Astrocyte (in vitro differentiated cells and primary cell): ENCODE measurements around the gene MN1.

ENCODE experiments used
- CTCF ChIP-seq: IDR thresholded peaks from 2 replicates; pipeline ENCODE4 v1.5.1; 2011; ENCODE audit warnings: low read depth, mild to moderate bottlenecking, inconsistent platforms, low read length, moderate library complexity; ENCODE audit not compliant: insufficient read depth
- EZH2 ChIP-seq: IDR thresholded peaks from 2 replicates; pipeline ENCODE4 v1.6.1; 2012; ENCODE audit warnings: mild to moderate bottlenecking, low read length, inconsistent platforms; ENCODE audit not compliant: insufficient read depth

GRCh38 chr22:27775087-27775698 lies 26.4 kb downstream of the MN1 start:
- TF ChIP-seq CTCF (no peak), EZH2 (no peak)
